CD4-positive, alpha-beta memory T cell (primary cell): Measurements from ENCODE around the gene STAMBPL1. TPM values are rescaled to one million over a fixed set of nuclear protein-coding genes. Genes with fewer than 3 reads are reported as not detected.

Source experiments
- CTCF ChIA-PET: fragments of 350-600 bp; sonication (Branson Sonifier 250); formaldehyde crosslinking; loops from one replicate; lab custom pipeline; 2021; ENCODE audit warnings: inconsistent platforms; ENCODE audit not compliant: partially characterized antibody; lab: Charles Lee
- POLR2A ChIA-PET: fragments of 350-600 bp; sonication (Branson Sonifier 250); formaldehyde crosslinking; loops from one replicate; lab custom pipeline; 2021; ENCODE audit not compliant: partially characterized antibody; lab: Charles Lee
- DNase-seq, 5 donors: peaks; one replicate each; pipeline versions ENCODE4 v3.0.0 to v3.0.0-alpha.2; 2020 to 2022; ENCODE audit warnings: mixed read lengths in 1 of 5
- H3K27ac ChIP-seq: one replicate; pipeline ENCODE4 v1.7.0; 2013; ENCODE audit warnings: low read depth, low read length
- H3K27me3 ChIP-seq: 2 replicates; pipeline ENCODE4 v1.7.0; 2013; ENCODE audit warnings: mild to moderate bottlenecking, low read length, moderate library complexity; ENCODE audit not compliant: insufficient read depth
- H3K36me3 ChIP-seq: 2 replicates; pipeline ENCODE4 v1.7.0; 2013; ENCODE audit warnings: mild to moderate bottlenecking, low read length, moderate library complexity; ENCODE audit not compliant: insufficient read depth
- H3K4me1 ChIP-seq: 2 replicates; pipeline ENCODE4 v1.7.0; 2013; ENCODE audit warnings: mild to moderate bottlenecking, low read length, moderate library complexity; ENCODE audit not compliant: insufficient read depth
- H3K4me3 ChIP-seq, 2 donors: one replicate each; pipeline ENCODE4 v1.7.0; 2013; ENCODE audit warnings: low read length in 2 of 2, mild to moderate bottlenecking in 1 of 2
- H3K9me3 ChIP-seq, 2 donors: one replicate each; pipeline ENCODE4 v1.7.0; 2013; ENCODE audit warnings: low read length in 2 of 2, control low read depth in 1 of 2; ENCODE audit not compliant: control insufficient read depth in 1 of 2
- H3K27ac Mint-ChIP-seq, 7 donors: one replicate each; pipeline ENCODE4 v1.8.0; 2020 to 2021; ENCODE audit warnings: mixed read lengths in 7 of 7, mild to moderate bottlenecking in 6 of 7, inconsistent platforms in 3 of 7, moderate library complexity in 3 of 7
- H3K27me3 Mint-ChIP-seq, 2 donors: one replicate each; pipeline ENCODE4 v1.8.0; 2020 to 2021; ENCODE audit warnings: mixed read lengths in 2 of 2
- H3K36me3 Mint-ChIP-seq, 2 donors: one replicate each; pipeline ENCODE4 v1.8.0; 2020 to 2021; ENCODE audit warnings: mixed read lengths in 2 of 2, inconsistent platforms in 1 of 2, mild to moderate bottlenecking in 1 of 2
- H3K4me1 Mint-ChIP-seq, 4 donors: one replicate each; pipeline ENCODE4 v1.8.0; 2020 to 2021; ENCODE audit warnings: mixed read lengths in 4 of 4, mild to moderate bottlenecking in 1 of 4
- H3K4me3 Mint-ChIP-seq, 8 donors: one replicate each; pipeline ENCODE4 v1.8.0; 2020 to 2021; ENCODE audit warnings: mixed read lengths in 8 of 8, mild to moderate bottlenecking in 7 of 8, moderate library complexity in 6 of 8, inconsistent platforms in 3 of 8
- H3K9me3 Mint-ChIP-seq, 8 donors: one replicate each; pipeline ENCODE4 v1.8.0; 2020 to 2021; ENCODE audit warnings: mixed read lengths in 8 of 8, mild to moderate bottlenecking in 5 of 8, inconsistent platforms in 3 of 8, moderate library complexity in 1 of 8
- intact Hi-C: fragments of 100-400 bp; cut with micrococcal nuclease; formaldehyde crosslinking; loops from one replicate; pipeline ENCODE4 v1.15.1; 2023
- polyA plus RNA-seq, 2 donors: library from polyadenylated mRNA; unstranded; fragments of 300-500 nt; fragmentation: Illumina TruSeq; gene quantifications; one replicate each; pipeline ENCODE4 v1.2.3, GENCODE V29; 2021
- total RNA-seq, 2 experiments: library from RNA; stranded (reverse); gene quantifications; one replicate each; pipeline ENCODE4 v1.2.3, GENCODE V29; 2021

STAMBPL1 gene
- total and polyA plus RNA-seq, 4 experiments from 2014 or later, result 5.3 to 43.2 (median 24.9) TPM

DNA sequence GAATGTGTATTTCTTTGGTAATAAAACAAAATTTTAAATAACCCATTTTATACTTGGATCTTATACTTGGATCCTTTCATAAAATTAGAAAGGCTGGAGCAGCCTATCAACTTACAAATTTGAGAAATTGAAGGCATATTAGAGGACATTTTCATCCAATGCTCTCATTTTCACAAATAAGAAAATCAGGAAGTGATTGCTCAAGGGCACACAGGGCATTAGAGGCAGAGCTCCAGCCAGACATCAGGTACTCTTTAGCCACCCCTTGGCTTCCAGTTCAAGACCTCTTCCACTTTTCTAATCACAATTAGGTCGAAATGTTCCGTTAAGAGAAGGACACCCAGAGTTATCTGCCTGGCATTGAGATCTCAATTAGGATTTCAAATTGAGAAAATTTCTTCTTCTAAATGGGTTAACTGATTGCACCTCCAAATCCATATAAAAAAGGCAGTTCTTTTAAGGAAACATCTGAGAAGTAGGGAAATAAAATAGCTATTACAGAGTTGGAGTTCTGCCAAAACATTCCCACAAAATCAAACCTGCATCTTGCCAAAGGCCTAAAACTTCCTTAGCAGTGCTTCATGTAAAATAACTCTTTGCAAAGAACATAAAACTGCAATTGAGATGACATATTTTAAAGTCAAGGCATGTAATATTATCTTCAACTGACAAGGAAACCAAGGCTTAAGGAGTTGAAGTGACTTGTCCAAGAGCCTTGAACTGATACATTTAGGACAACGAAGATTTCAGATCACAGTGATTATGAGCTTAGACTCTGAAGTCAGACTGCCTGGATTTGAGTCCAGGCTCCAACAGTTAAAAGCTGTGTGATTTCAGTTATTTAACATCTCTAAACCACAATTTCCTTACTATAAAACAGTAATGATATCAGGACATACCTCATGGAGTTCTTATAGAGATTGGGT, 70.1 kb downstream of the STAMBPL1 start:
- CTCF ChIA-PET, result interaction anchor here (0.6 to 3.6 kb wide), 4 partner anchors 16 to 297 kb away, joined by 3 to 20 read pairs (median 4); no protein-coding TSS in a partner anchor
- H3K27ac Mint-ChIP-seq, result no peak overlapping the region
- intact Hi-C loops, result no loop called here

DNA sequence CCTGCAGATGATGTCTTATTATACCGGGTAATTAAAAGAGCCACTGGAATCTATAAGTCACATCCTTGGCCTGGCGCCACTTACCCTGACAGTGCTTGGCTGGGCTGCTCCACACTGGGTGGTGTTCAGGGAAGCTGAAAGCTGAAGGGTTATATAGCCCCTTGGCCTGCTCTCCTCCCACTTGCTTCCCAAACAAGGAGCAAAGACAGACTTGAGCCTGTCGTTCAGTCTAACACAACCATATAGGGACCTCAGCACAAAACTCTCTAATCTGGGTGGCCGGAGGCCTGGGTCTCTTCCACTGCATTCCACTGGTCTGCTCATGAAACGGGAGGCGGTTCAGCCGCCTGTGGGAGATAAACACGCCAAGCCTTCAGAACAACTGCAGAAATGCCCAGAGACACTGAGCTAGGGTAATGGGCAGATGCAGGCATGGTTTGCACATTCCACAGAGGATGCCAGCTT, 72.6 kb downstream of the STAMBPL1 start, which contains the start of gene ACTA2:
TSS of gene ACTA2 (minus strand) at position 127 of the 465 bp plus-strand sequence. CDS start 3,843 bp downstream, outside the sequence.
- peaks cover 0 to 16% (median 0%) of the 10 kb centered on the region in 4 donors for H3K4me1 Mint-ChIP-seq
- Histone ChIP-seq H3K36me3 (no peaks in the 10 kb centered on the region), H3K27me3 (no peaks in the 10 kb centered on the region), H3K9me3 (no peaks in the 10 kb centered on the region), H3K27ac (no peak within 1 kb of the TSS), H3K4me3 (no peak within 1 kb of the TSS), H3K4me1 (no peaks in the 10 kb centered on the region)
- intact Hi-C loops, result no loop called here
- no peak for DNase-seq
- ChIA-PET POLR2A (no interaction called here), CTCF (interaction anchor here (1.8 kb wide), 1 partner anchor 20 kb away, joined by 5 read pairs; no protein-coding TSS in a partner anchor)
- peak within 1 kb of the TSS in 1 of 7 donors; percentile 22 for H3K27ac Mint-ChIP-seq
- H3K4me3 Mint-ChIP-seq, result no peak within 1 kb of the TSS
- no peaks in the 10 kb centered on the region for H3K9me3 Mint-ChIP-seq
- H3K27me3 Mint-ChIP-seq, result no peaks in the 10 kb centered on the region
- peaks cover 0 to 16% of the 10 kb centered on the region in 2 donors for H3K36me3 Mint-ChIP-seq

More for the DNA sequence above, 70.1 kb downstream of the STAMBPL1 start:
- no peak for DNase-seq
- Histone ChIP-seq H3K36me3 (no peaks in the 10 kb centered on the region), H3K27me3 (no peaks in the 10 kb centered on the region), H3K4me3 (no peak overlapping the region), H3K27ac (no peak overlapping the region), H3K9me3 (no peaks in the 10 kb centered on the region), H3K4me1 (no peaks in the 10 kb centered on the region)
- POLR2A ChIA-PET, result no interaction called here
- Mint-ChIP-seq H3K9me3 (no peaks in the 10 kb centered on the region), H3K36me3 (peaks cover 0 to 20% of the 10 kb centered on the region in 2 donors), H3K4me1 (peaks cover 0 to 16% (median 3%) of the 10 kb centered on the region in 4 donors), H3K4me3 (no peak overlapping the region), H3K27me3 (no peaks in the 10 kb centered on the region)

DNA sequence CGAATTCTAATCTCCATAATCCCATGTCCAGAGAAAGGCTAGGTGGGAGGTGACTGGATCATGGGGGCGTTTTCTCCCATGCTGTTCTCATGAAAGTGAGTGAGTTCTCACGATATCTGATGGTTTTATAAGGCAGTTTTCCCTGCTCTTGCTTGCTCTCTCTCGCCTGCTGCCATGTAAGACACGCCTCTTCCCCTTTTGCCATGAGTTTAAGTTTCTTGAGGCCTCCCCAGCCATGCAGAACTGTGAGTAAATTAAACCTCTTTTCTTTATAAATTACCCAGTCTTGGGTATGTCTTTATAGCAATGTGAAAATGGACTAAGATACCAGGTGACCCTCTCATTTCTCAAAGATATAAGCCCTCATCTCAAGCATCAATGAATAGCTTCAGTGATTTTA, 73.6 kb downstream of the STAMBPL1 start:
- H3K27ac ChIP-seq, result no peak overlapping the region
- Mint-ChIP-seq H3K27me3 (no peaks in the 10 kb centered on the region), H3K4me3 (no peak overlapping the region), H3K4me1 (peaks cover 0 to 16% (median 0%) of the 10 kb centered on the region in 4 donors), H3K27ac (no peak overlapping the region), H3K9me3 (no peaks in the 10 kb centered on the region), H3K36me3 (peaks cover 0 to 16% of the 10 kb centered on the region in 2 donors)
- H3K9me3 ChIP-seq, result no peaks in the 10 kb centered on the region
- no peaks in the 10 kb centered on the region for H3K4me1 ChIP-seq
- no peak overlapping the region for H3K4me3 ChIP-seq
- H3K27me3 ChIP-seq, result no peaks in the 10 kb centered on the region
- H3K36me3 ChIP-seq, result no peaks in the 10 kb centered on the region
- ChIA-PET CTCF (interaction anchor here (0.9 to 1.8 kb wide), 4 partner anchors 16 to 76 kb away, joined by 3 to 5 read pairs (median 3); no protein-coding TSS in a partner anchor), POLR2A (no interaction called here)
- no peak for DNase-seq
- intact Hi-C loops, result no loop called here

DNA sequence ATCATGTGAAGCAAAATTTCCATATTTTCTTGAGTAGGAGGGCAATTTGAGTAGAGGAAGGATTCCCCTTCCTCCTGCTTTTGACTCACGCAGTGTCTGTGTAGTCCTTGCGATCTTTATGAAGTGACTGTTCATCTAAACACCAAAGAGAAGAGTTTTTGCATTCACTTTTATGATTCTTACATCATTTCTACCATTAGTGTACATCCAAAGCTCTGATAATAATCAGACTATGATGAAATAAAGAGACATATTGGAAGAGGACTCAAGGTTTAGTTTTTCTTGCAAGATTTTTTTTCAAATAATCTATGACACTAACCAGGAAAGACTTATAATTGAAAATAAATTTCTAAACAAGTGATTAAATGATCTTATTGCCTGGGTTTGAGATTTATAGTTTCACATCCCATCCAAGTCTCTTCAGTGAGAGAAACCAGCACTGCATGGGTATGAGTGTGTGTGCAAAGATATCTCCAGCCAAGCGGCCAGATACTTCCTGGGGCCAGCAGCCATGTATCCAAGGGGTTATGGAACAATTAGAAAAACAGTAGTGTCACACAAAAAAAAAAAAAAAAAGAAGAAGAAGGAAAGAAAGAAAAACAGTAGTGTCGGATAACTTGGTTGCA, 74.5 kb downstream of the STAMBPL1 start:
- Histone ChIP-seq H3K4me1 (no peaks in the 10 kb centered on the region), H3K36me3 (no peaks in the 10 kb centered on the region), H3K27ac (no peak overlapping the region), H3K27me3 (no peaks in the 10 kb centered on the region), H3K9me3 (no peaks in the 10 kb centered on the region), H3K4me3 (no peak overlapping the region)
- Mint-ChIP-seq H3K4me3 (no peak overlapping the region), H3K4me1 (peaks cover 0 to 16% (median 0%) of the 10 kb centered on the region in 4 donors), H3K9me3 (no peaks in the 10 kb centered on the region), H3K27me3 (no peaks in the 10 kb centered on the region), H3K36me3 (peaks cover 0 to 16% of the 10 kb centered on the region in 2 donors), H3K27ac (no peak overlapping the region)
- intact Hi-C loops, result no loop called here
- ChIA-PET CTCF (interaction anchor here (0.6 to 1.4 kb wide), 6 partner anchors 12 to 76 kb away, joined by 3 to 4 read pairs (median 3); no protein-coding TSS in a partner anchor), POLR2A (no interaction called here)
- DNase-seq, result no peak

DNA sequence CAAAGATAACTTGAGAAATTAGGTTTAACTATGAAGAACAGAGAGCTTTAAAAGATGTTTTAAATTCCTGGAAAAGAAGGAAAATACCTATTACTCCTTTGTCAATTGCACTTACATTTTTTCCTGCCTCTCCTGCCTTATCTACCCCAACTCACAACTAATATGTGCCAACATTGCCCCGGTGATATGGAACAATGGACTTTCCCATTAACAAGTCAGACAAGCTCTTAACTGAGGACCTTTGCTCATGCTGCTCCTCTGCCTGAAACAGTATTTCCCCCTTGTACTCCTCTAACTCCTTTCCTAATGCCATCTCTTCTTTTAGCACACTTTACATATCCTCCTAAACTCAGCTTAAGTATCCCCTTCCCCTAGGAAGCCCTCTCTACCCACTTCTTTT, 77.3 kb downstream of the STAMBPL1 start:
- peaks cover 15% of the 10 kb centered on the region for H3K4me1 ChIP-seq
- no peak for DNase-seq
- H3K36me3 Mint-ChIP-seq, result peaks cover 0 to 5% of the 10 kb centered on the region in 2 donors
- H3K9me3 Mint-ChIP-seq, result no peaks in the 10 kb centered on the region
- no peak overlapping the region for H3K4me3 Mint-ChIP-seq
- POLR2A ChIA-PET, result interaction anchor here (0.6 to 0.9 kb wide), 2 partner anchors 36 to 77 kb away, joined by 3 read pairs; partner anchors contain the start of gene STAMBPL1
- no peaks in the 10 kb centered on the region for H3K36me3 ChIP-seq
- CTCF ChIA-PET, result interaction anchor here (1.0 to 1.8 kb wide), 2 partner anchors 23 to 24 kb away, joined by 3 to 4 read pairs; no protein-coding TSS in a partner anchor
- intact Hi-C loops, result no loop called here
- H3K4me1 Mint-ChIP-seq, result peaks cover 15 to 22% (median 19%) of the 10 kb centered on the region in 4 donors
- no peak overlapping the region for H3K27ac ChIP-seq
- H3K27me3 ChIP-seq, result no peaks in the 10 kb centered on the region
- H3K4me3 ChIP-seq, result no peak overlapping the region
- H3K27ac Mint-ChIP-seq, result peak overlapping the region in 1 of 7 donors; percentile 26
- H3K9me3 ChIP-seq, result no peaks in the 10 kb centered on the region
- H3K27me3 Mint-ChIP-seq, result no peaks in the 10 kb centered on the region

DNA sequence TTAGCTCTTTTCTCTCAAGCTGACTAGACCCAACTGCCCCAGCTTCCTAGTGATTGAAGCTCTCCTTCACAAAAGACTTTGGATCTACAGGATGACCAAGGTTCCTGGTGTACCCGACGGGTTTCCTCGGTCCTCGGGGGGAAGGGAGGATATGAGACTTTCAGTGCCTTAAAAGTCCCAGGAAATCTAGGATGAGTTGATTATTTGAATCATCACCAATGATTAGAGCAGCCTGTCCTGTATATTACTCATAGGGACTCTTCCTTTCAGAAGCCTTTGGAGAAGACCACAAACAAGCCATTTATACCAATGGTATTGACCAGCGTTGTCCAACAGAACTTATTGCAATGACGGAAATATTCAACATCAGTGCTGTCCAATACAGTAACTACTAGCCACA, 78.7 kb downstream of the STAMBPL1 start:
- H3K27me3 Mint-ChIP-seq, result no peaks in the 10 kb centered on the region
- Histone ChIP-seq H3K27ac (no peak overlapping the region), H3K9me3 (no peaks in the 10 kb centered on the region), H3K4me3 (no peak overlapping the region), H3K4me1 (peaks cover 25% of the 10 kb centered on the region), H3K27me3 (no peaks in the 10 kb centered on the region), H3K36me3 (no peaks in the 10 kb centered on the region)
- CTCF ChIA-PET, result interaction anchor here (0.9 kb wide), 1 partner anchor 13 kb away, joined by 3 read pairs; no protein-coding TSS in a partner anchor
- H3K4me3 Mint-ChIP-seq, result no peak overlapping the region
- H3K9me3 Mint-ChIP-seq, result no peaks in the 10 kb centered on the region
- POLR2A ChIA-PET, result interaction anchor here (1.3 kb wide), 1 partner anchor 32 kb away, joined by 3 read pairs; the partner anchor contains the start of gene FAS
- H3K27ac Mint-ChIP-seq, result no peak overlapping the region
- H3K36me3 Mint-ChIP-seq, result peaks cover 0 to 5% of the 10 kb centered on the region in 2 donors
- DNase-seq, result no peak
- intact Hi-C loops, result no loop called here
- H3K4me1 Mint-ChIP-seq, result peaks cover 18 to 30% (median 24%) of the 10 kb centered on the region in 4 donors
